SU-DHL-6 (cell line): ENCODE results near the gene NUDT14.

Experiments used
- H2AFZ ChIP-seq: fragments of 200-600 bp; sonication (generic); 2 replicates; pipeline ENCODE4 v1.6.1; 2014; ENCODE audit warnings: low read depth, mild to moderate bottlenecking, moderate library complexity, mixed read lengths, antibody characterized with exemption, low read length; ENCODE audit not compliant: severe bottlenecking
- H3F3A ChIP-seq: fragments of 200-600 bp; shearing (Covaris generic); 2 replicates; pipeline ENCODE4 v1.6.0; 2016; ENCODE audit warnings: antibody characterized with exemption, mild to moderate bottlenecking; ENCODE audit not compliant: insufficient read depth
- H3K27ac ChIP-seq: fragments of 200-600 bp; sonication (generic); 2 replicates; pipeline ENCODE4 v1.5.1; 2016; ENCODE audit warnings: low read depth, mild to moderate bottlenecking, low read length, moderate library complexity, mixed read lengths
- H3K27me3 ChIP-seq: fragments of 200-600 bp; sonication (generic), shearing (Covaris generic); 2 replicates; pipeline ENCODE4 v1.6.0; 2014; ENCODE audit warnings: mild to moderate bottlenecking, low read length
- H3K36me3 ChIP-seq: fragments of 200-600 bp; sonication (generic); 2 replicates; pipeline ENCODE4 v1.6.1; 2014; ENCODE audit warnings: mild to moderate bottlenecking, low read length, mixed read lengths
- H3K4me2 ChIP-seq: fragments of 300-600, 200-600 bp; shearing (Covaris generic), sonication (generic); 2 replicates; pipeline ENCODE4 v1.6.0; 2014; ENCODE audit warnings: low read length, low read depth, mild to moderate bottlenecking; ENCODE audit not compliant: poor library complexity, severe bottlenecking
- H3K4me3 ChIP-seq: fragments of 200-600 bp; sonication (generic); 2 replicates; pipeline ENCODE4 v1.5.1; 2014; ENCODE audit warnings: antibody characterized with exemption, low read length, mild to moderate bottlenecking, mixed read lengths; ENCODE audit not compliant: insufficient read depth, poor library complexity, severe bottlenecking
- H3K79me2 ChIP-seq: fragments of 200-600 bp; sonication (generic); 2 replicates; pipeline ENCODE4 v1.6.1; 2014; ENCODE audit warnings: mild to moderate bottlenecking, low read length, moderate library complexity; ENCODE audit not compliant: insufficient read depth
- H3K9ac ChIP-seq: fragments of 200-600 bp; sonication (generic); 2 replicates; pipeline ENCODE4 v1.7.0; 2014; ENCODE audit warnings: mild to moderate bottlenecking, low read length
- H3K9me2 ChIP-seq: fragments of 200-600 bp; sonication (generic); replicated peaks from 2 replicates; pipeline ENCODE4 v1.6.1; 2014; ENCODE audit warnings: low read length; ENCODE audit not compliant: insufficient read depth
- H3K9me3 ChIP-seq: fragments of 200-600 bp; sonication (generic); 2 replicates; pipeline ENCODE4 v1.6.1; 2014; ENCODE audit warnings: low read length, mixed read lengths; ENCODE audit not compliant: insufficient read depth
- H4K20me1 ChIP-seq: fragments of 200-600 bp; sonication (generic); 2 replicates; pipeline ENCODE4 v1.6.1; 2014; ENCODE audit warnings: low read depth, mild to moderate bottlenecking, antibody characterized with exemption, low read length, moderate library complexity, mixed read lengths
- CTCF ChIP-seq: fragments of 200-600 bp; sonication (generic); IDR thresholded peaks from one replicate; pipeline ENCODE4 v1.5.1; 2017; ENCODE audit warnings: antibody characterized with exemption, mild to moderate bottlenecking, low read length, moderate library complexity; ENCODE audit not compliant: insufficient read depth, poor library complexity, severe bottlenecking
- EZH2phosphoT487 ChIP-seq: fragments of 200-600 bp; sonication (generic), shearing (Covaris generic); conservative IDR thresholded peaks from 2 replicates; pipeline ENCODE4 v1.6.1; 2018; ENCODE audit warnings: mild to moderate bottlenecking, antibody characterized with exemption, low read length, moderate library complexity, mixed read lengths

NUDT14 gene

GRCh38 chr14:105215602-105216001 is 34.5 kb upstream of the NUDT14 start:
- H3K9me3 ChIP-seq: no peaks in the 10 kb centered on the region
- no peaks in the 10 kb centered on the region for H3K27me3 ChIP-seq
- no peaks in the 10 kb centered on the region for H3K9me2 ChIP-seq
- no peak overlapping the region for H3K4me3 ChIP-seq
- no peaks in the 10 kb centered on the region for H3F3A ChIP-seq
- H3K9ac ChIP-seq: no peak overlapping the region
- no peaks in the 10 kb centered on the region for H3K79me2 ChIP-seq
- H3K36me3 ChIP-seq: no peaks in the 10 kb centered on the region
- no peaks in the 10 kb centered on the region for H4K20me1 ChIP-seq
- no peak for TF ChIP-seq CTCF
- TF ChIP-seq EZH2phosphoT487: no peak
- no peak overlapping the region for H3K4me2 ChIP-seq
- H2AFZ ChIP-seq: no peak overlapping the region
- no peak overlapping the region for H3K27ac ChIP-seq

GRCh38 chr14:105214324-105214915 is 33.3 kb upstream of the NUDT14 start:
- no peaks in the 10 kb centered on the region for H3K9me2 ChIP-seq
- H3K4me3 ChIP-seq: no peak overlapping the region
- H3F3A ChIP-seq: no peaks in the 10 kb centered on the region
- no peak overlapping the region for H3K9ac ChIP-seq
- no peaks in the 10 kb centered on the region for H3K79me2 ChIP-seq
- no peak overlapping the region for H3K27ac ChIP-seq
- H3K36me3 ChIP-seq: no peaks in the 10 kb centered on the region
- H2AFZ ChIP-seq: no peak overlapping the region
- H3K27me3 ChIP-seq: no peaks in the 10 kb centered on the region
- H3K4me2 ChIP-seq: no peak overlapping the region
- H4K20me1 ChIP-seq: no peaks in the 10 kb centered on the region
- TF ChIP-seq EZH2phosphoT487: no peak
- TF ChIP-seq CTCF: no peak
- no peaks in the 10 kb centered on the region for H3K9me3 ChIP-seq

GRCh38 chr14:105213361-105213760 is 32.2 kb upstream of the NUDT14 start:
- H3K27me3 ChIP-seq: no peaks in the 10 kb centered on the region
- H3K36me3 ChIP-seq: no peaks in the 10 kb centered on the region
- no peak overlapping the region for H3K4me3 ChIP-seq
- H3K27ac ChIP-seq: no peak overlapping the region
- H4K20me1 ChIP-seq: no peaks in the 10 kb centered on the region
- no peaks in the 10 kb centered on the region for H3K79me2 ChIP-seq
- H3K9ac ChIP-seq: no peak overlapping the region
- H3K9me3 ChIP-seq: no peaks in the 10 kb centered on the region
- no peaks in the 10 kb centered on the region for H3F3A ChIP-seq
- no peaks in the 10 kb centered on the region for H3K9me2 ChIP-seq
- TF ChIP-seq EZH2phosphoT487: no peak
- no peak for TF ChIP-seq CTCF
- H2AFZ ChIP-seq: no peak overlapping the region
- H3K4me2 ChIP-seq: no peak overlapping the region
